GM12878 (cell line): Measurements from ENCODE around the gene TESK2. TPM values are rescaled to one million over a fixed set of nuclear protein-coding genes. Genes with fewer than 3 reads are reported as not detected.

Experiments
- ATAC-seq: fragments of 200-7000 bp; cut with Tn5 transposase; 3 replicates; pipeline ENCODE4 v1.9.1; 2020; ENCODE audit warnings: mild to moderate bottlenecking, moderate library complexity
- BruUV-seq: library from RNA; stranded (reverse); fragments of 400-500 nt; replicated peaks from 2 replicates; lab custom pipeline; 2021; lab: Mats Ljungman, UMichigan
- CTCF ChIA-PET: fragments of 300-600 bp; sonication (Branson Sonifier 250); formaldehyde crosslinking; extraction: SDS; loops from one replicate; lab custom pipeline; 2021; ENCODE audit warnings: inconsistent platforms; lab: Yijun Ruan, JAX
- POLR2A ChIA-PET: fragments of 350-600 bp; formaldehyde crosslinking; extraction: SDS; loops from one replicate; lab custom pipeline; 2021; ENCODE audit warnings: inconsistent platforms; lab: Charles Lee
- RAD21 ChIA-PET: fragments of 300-600 bp; sonication (Branson Sonifier 250); formaldehyde crosslinking; loops from one replicate; lab custom pipeline; 2023; ENCODE audit warnings: antibody characterized with exemption; ENCODE audit not compliant: unreplicated experiment; lab: Charles Lee
- SMC1A ChIA-PET: fragments of 300-600 bp; sonication (Branson Sonifier 250); formaldehyde crosslinking; loops from one replicate; lab custom pipeline; 2023; ENCODE audit not compliant: unreplicated experiment, uncharacterized antibody; lab: Charles Lee
- DNase-seq: peaks from one replicate; pipeline ENCODE4 v3.0.0-alpha.2; 2011; ENCODE audit warnings: low read depth, low spot score
- FAIRE-seq: peaks from 3 replicates; lab custom pipeline; 2011; peaks lifted over from hg19 to GRCh38; lab: Jason Lieb, UNC
- H2AFZ ChIP-seq: 2 replicates; pipeline ENCODE4 v1.6.0; 2011; ENCODE audit warnings: low read depth, low read length, control low read depth; ENCODE audit not compliant: control insufficient read depth
- H3K27ac ChIP-seq: 2 replicates; pipeline ENCODE4 v1.5.1; 2011; ENCODE audit warnings: control low read depth; ENCODE audit not compliant: control insufficient read depth, insufficient read depth
- H3K27me3 ChIP-seq, 2 experiments: replicated peaks in 1 of 2; 2 replicates each; pipeline versions ENCODE4 v1.6.0 to v1.6.1; 2011; ENCODE audit warnings: low read length in 1 of 2; ENCODE audit not compliant: control insufficient read depth in 2 of 2, insufficient read depth in 2 of 2
- H3K36me3 ChIP-seq, 2 experiments: 2 replicates each; pipeline ENCODE4 v1.5.1; 2011; ENCODE audit warnings: low read length in 1 of 2; ENCODE audit not compliant: control insufficient read depth in 2 of 2, insufficient read depth in 2 of 2
- H3K4me1 ChIP-seq: 2 replicates; pipeline ENCODE4 v1.6.1; 2011; ENCODE audit warnings: mild to moderate bottlenecking, low read length, moderate library complexity, mixed read lengths; ENCODE audit not compliant: control insufficient read depth, insufficient read depth
- H3K4me2 ChIP-seq: 2 replicates; pipeline ENCODE4 v1.6.0; 2011; ENCODE audit warnings: control low read depth; ENCODE audit not compliant: control insufficient read depth, insufficient read depth
- H3K4me3 ChIP-seq: fragments of 200-600 bp; sonication (generic); 2 replicates; pipeline ENCODE4 v1.5.1; 2016
- H3K79me2 ChIP-seq: 2 replicates; pipeline ENCODE4 v1.6.0; 2011; ENCODE audit warnings: low read length; ENCODE audit not compliant: control insufficient read depth, insufficient read depth
- H3K9ac ChIP-seq: 2 replicates; pipeline ENCODE4 v1.8.0; 2011; ENCODE audit warnings: low read length, control low read depth, mixed read lengths; ENCODE audit not compliant: control insufficient read depth, insufficient read depth
- H3K9me3 ChIP-seq: replicated peaks from 3 replicates; pipeline ENCODE4 v1.5.1; 2011; ENCODE audit warnings: mild to moderate bottlenecking, low read length; ENCODE audit not compliant: control insufficient read depth, insufficient read depth
- H4K20me1 ChIP-seq: 2 replicates; pipeline ENCODE4 v1.6.0; 2011; ENCODE audit not compliant: control insufficient read depth, insufficient read depth
- DPF2 ChIP-seq: fragments of 450-650 bp; IDR thresholded peaks from 2 replicates; pipeline ENCODE4 v1.6.1; 2017; ENCODE audit warnings: mild to moderate bottlenecking
- MYB ChIP-seq: fragments of 150-350 bp; IDR thresholded peaks from 2 replicates; pipeline ENCODE4 v1.6.1; 2014; ENCODE audit warnings: mild to moderate bottlenecking, low read depth, low read length, borderline replicate concordance
- NFYB ChIP-seq: IDR thresholded peaks from 2 replicates; pipeline ENCODE4 v1.6.1; 2011; ENCODE audit warnings: low read depth, mild to moderate bottlenecking, low read length, improper control_type of control experiment, moderate library complexity; ENCODE audit not compliant: insufficient read depth
- NR2C1 ChIP-seq: fragments of 450-650 bp; IDR thresholded peaks from 2 replicates; pipeline ENCODE4 v1.6.1; 2017; ENCODE audit warnings: antibody characterized with exemption, mild to moderate bottlenecking, moderate library complexity
- RFX5 ChIP-seq: IDR thresholded peaks from 2 replicates; pipeline ENCODE4 v1.6.1; 2011; ENCODE audit warnings: low read depth, low read length, improper control_type of control experiment
- STAT1 ChIP-seq: fragments of 450-650 bp; conservative IDR thresholded peaks from 2 replicates; pipeline ENCODE4 v1.6.1; 2014; ENCODE audit warnings: antibody characterized with exemption, mild to moderate bottlenecking
- YBX1 ChIP-seq: fragments of 450-650 bp; IDR thresholded peaks from 2 replicates; pipeline ENCODE4 v1.6.1; 2016; ENCODE audit warnings: antibody characterized with exemption
- ZNF207 ChIP-seq: fragments of 450-650 bp; IDR thresholded peaks from 2 replicates; pipeline ENCODE4 v1.6.1; 2014; ENCODE audit warnings: antibody characterized with exemption, mild to moderate bottlenecking, borderline replicate concordance
- WGBS: methylation state at CpG from one replicate; pipeline ENCODE4 v1.1.6; 2016; ENCODE audit warnings: low lambda C conversion rate; ENCODE audit not compliant: insufficient replicate concordance, insufficient coverage; ENCODE audit errors: missing lambda C conversion rate; 5-methylcytosine and 5-hydroxymethylcytosine counted together
- in situ Hi-C: fragments of 300-500 bp; cut with MboI; formaldehyde crosslinking; loops from 9 replicates; pipeline ENCODE4 v1.14.3; 2018; ENCODE audit warnings: mixed read lengths
- intact Hi-C: fragments of 100-400 bp; cut with micrococcal nuclease; formaldehyde crosslinking; loops from one replicate; pipeline ENCODE4 v1.14.2; 2022; ENCODE audit not compliant: unreplicated experiment
- polyA plus RNA-seq, 11 experiments: library from polyadenylated mRNA; depleted of rRNA in 4 of 11; unstranded in 6 of 11; stranded (reverse) in 5 of 11; fragments of >200 nt; fragmentation: Nextera tagmentation in 4 of 11; fragmentation: Illumina TruSeq in 1 of 11; extraction: Ambion mirVana in 4 of 11; extraction: Trizol in 1 of 11; gene quantifications; 1 replicate in 1 of 11; 2 replicates in 10 of 11; pipeline versions ENCODE4 v1.2.1 to v1.2.3, GENCODE V29; 2011 to 2016; ENCODE audit warnings: inconsistent platforms in 2 of 11, missing spikeins in 2 of 11, low read depth in 1 of 11
- total RNA-seq, 4 experiments: library from RNA; depleted of rRNA in 3 of 4; stranded (reverse); fragments of >200 nt in 3 of 4; fragmentation: Illumina TruSeq in 1 of 4; extraction: Trizol in 1 of 4; gene quantifications; 2 replicates each; pipeline versions ENCODE4 v1.2.1 to v1.2.3, GENCODE V29; 2013 to 2021
- TF ChIP-seq, protein P1 (sequence below): IDR thresholded peaks from 2 replicates; pipeline ENCODE4 v1.6.1; 2011; ENCODE audit warnings: mild to moderate bottlenecking, low read depth, low read length, moderate library complexity; ENCODE audit not compliant: insufficient replicate concordance
- TF ChIP-seq, protein P2 (sequence below), 3 experiments: IDR thresholded peaks in 2 of 3; conservative IDR thresholded peaks in 1 of 3; 2 replicates each; pipeline ENCODE4 v1.5.1; 2011; ENCODE audit warnings: low read depth in 3 of 3, low read length in 3 of 3, mild to moderate bottlenecking in 3 of 3, control low read depth in 2 of 3, moderate library complexity in 2 of 3, inconsistent platforms in 1 of 3, mixed read lengths in 1 of 3; ENCODE audit not compliant: control insufficient read depth in 2 of 3, insufficient read depth in 1 of 3; ENCODE audit errors: extremely low read depth in 1 of 3
- TF ChIP-seq, protein P3 (sequence below): fragments of 450-650 bp; IDR thresholded peaks from 2 replicates; pipeline ENCODE4 v1.6.1; 2017; ENCODE audit warnings: low read depth, mild to moderate bottlenecking, moderate library complexity
- TF ChIP-seq, protein P4 (sequence below): IDR thresholded peaks from 2 replicates; pipeline ENCODE4 v1.6.1; 2012; ENCODE audit warnings: low read depth, low read length, improper control_type of control experiment

The TESK2 gene
- total and polyA plus RNA-seq, 10 of the 15 experiments (the other 5 are each of a cell fraction or from before 2014, with no cell fraction given) = 2.2 to 10.0 (median 5.7) TPM

GRCh38 chr1:45492691-45493090, 1.7 kb upstream of the TESK2 start (continued):
- TF ChIP-seq, protein P1, sequence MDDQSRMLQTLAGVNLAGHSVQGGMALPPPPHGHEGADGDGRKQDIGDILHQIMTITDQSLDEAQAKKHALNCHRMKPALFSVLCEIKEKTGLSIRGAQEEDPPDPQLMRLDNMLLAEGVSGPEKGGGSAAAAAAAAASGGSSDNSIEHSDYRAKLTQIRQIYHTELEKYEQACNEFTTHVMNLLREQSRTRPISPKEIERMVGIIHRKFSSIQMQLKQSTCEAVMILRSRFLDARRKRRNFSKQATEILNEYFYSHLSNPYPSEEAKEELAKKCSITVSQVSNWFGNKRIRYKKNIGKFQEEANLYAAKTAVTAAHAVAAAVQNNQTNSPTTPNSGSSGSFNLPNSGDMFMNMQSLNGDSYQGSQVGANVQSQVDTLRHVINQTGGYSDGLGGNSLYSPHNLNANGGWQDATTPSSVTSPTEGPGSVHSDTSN = no peak
- TF ChIP-seq MYB = no peak
- no peak for TF ChIP-seq RFX5

- Histone ChIP-seq H3K36me3 (no peaks in the 10 kb centered on the region), H3K79me2 (peaks cover 4% of the 10 kb centered on the region), H3K27me3 (no peaks in the 10 kb centered on the region), H2AFZ (peak overlapping the region; percentile 3), H3K27ac (no peak overlapping the region), H4K20me1 (no peaks in the 10 kb centered on the region), H3K4me2 (peak overlapping the region; percentile 48), H3K4me1 (peaks cover 4% of the 10 kb centered on the region; the same call in 1 of the 2 replicates), H3K9ac (no peak overlapping the region), H3K4me3 (peak overlapping the region; percentile 69), H3K9me3 (no peaks in the 10 kb centered on the region)
- ChIA-PET CTCF (interaction anchor here (0.5 to 11.9 kb wide), 38 partner anchors 8 to 778 kb away, joined by 3 to 508 read pairs (median 6); partner anchors contain the start of genes AKR1A1, CCDC163, HECTD3 and HPDL), POLR2A (interaction anchor here (0.6 to 4.5 kb wide), 24 partner anchors 9 to 761 kb away, joined by 3 to 42 read pairs (median 5); partner anchors contain the start of genes CCDC163, HECTD3, MMACHC and MUTYH), RAD21 (interaction anchor here (0.7 to 9.3 kb wide), 35 partner anchors 9 to 774 kb away, joined by 3 to 319 read pairs (median 6); partner anchors contain the start of genes CCDC163, HECTD3, HPDL and MMACHC), SMC1A (interaction anchor here (0.6 to 9.3 kb wide), 37 partner anchors 9 to 494 kb away, joined by 3 to 369 read pairs (median 5); partner anchors contain the start of genes AKR1A1, CCDC163, HECTD3 and MMACHC)
- ATAC-seq (no peak), DNase-seq (no peak), FAIRE-seq (no peak)
- no TSS peak for BruUV-seq
- 44% methylated on average over 19 of the region's 19 CpGs for WGBS
- in situ Hi-C loops = loop anchor here (5.0 to 10.0 kb wide), 3 partner anchors 129 to 757 kb away; partner anchors contain the start of genes HECTD3, KIF2C, RNU5D-1 and UROD
- intact Hi-C loops = loop anchor here (1.0 to 5.0 kb wide), 3 partner anchors 9 to 764 kb away; partner anchors contain the start of genes CCDC163 and MMACHC
- 0 out of 2 replicates have a peak, but pooled peaks have one; percentile 19 for TF ChIP-seq YBX1
- TF ChIP-seq STAT1 = no peak
- TF ChIP-seq, protein P2, sequence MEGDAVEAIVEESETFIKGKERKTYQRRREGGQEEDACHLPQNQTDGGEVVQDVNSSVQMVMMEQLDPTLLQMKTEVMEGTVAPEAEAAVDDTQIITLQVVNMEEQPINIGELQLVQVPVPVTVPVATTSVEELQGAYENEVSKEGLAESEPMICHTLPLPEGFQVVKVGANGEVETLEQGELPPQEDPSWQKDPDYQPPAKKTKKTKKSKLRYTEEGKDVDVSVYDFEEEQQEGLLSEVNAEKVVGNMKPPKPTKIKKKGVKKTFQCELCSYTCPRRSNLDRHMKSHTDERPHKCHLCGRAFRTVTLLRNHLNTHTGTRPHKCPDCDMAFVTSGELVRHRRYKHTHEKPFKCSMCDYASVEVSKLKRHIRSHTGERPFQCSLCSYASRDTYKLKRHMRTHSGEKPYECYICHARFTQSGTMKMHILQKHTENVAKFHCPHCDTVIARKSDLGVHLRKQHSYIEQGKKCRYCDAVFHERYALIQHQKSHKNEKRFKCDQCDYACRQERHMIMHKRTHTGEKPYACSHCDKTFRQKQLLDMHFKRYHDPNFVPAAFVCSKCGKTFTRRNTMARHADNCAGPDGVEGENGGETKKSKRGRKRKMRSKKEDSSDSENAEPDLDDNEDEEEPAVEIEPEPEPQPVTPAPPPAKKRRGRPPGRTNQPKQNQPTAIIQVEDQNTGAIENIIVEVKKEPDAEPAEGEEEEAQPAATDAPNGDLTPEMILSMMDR (IDR thresholded peaks at IDR 0.05 in 2 of 3, conservative IDR thresholded peaks at IDR 0.05 in 1 of 3; ENCODE audit: control insufficient read depth in 2 of 3, extremely low read depth in 1 of 3, insufficient read depth in 1 of 3, low read depth in 3 of 3, low read length in 3 of 3) = no peak
- peak; percentile 54; the same call in 1 of the 2 replicates for TF ChIP-seq NFYB
- no peak for TF ChIP-seq NR2C1
- TF ChIP-seq DPF2 = no peak
- TF ChIP-seq, protein P3, sequence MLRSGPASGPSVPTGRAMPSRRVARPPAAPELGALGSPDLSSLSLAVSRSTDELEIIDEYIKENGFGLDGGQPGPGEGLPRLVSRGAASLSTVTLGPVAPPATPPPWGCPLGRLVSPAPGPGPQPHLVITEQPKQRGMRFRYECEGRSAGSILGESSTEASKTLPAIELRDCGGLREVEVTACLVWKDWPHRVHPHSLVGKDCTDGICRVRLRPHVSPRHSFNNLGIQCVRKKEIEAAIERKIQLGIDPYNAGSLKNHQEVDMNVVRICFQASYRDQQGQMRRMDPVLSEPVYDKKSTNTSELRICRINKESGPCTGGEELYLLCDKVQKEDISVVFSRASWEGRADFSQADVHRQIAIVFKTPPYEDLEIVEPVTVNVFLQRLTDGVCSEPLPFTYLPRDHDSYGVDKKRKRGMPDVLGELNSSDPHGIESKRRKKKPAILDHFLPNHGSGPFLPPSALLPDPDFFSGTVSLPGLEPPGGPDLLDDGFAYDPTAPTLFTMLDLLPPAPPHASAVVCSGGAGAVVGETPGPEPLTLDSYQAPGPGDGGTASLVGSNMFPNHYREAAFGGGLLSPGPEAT = peak; percentile 59; the same call in 1 of the 2 replicates
- no peak for TF ChIP-seq ZNF207
- TF ChIP-seq, protein P4, sequence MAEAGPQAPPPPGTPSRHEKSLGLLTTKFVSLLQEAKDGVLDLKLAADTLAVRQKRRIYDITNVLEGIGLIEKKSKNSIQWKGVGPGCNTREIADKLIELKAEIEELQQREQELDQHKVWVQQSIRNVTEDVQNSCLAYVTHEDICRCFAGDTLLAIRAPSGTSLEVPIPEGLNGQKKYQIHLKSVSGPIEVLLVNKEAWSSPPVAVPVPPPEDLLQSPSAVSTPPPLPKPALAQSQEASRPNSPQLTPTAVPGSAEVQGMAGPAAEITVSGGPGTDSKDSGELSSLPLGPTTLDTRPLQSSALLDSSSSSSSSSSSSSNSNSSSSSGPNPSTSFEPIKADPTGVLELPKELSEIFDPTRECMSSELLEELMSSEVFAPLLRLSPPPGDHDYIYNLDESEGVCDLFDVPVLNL = peak; percentile 84
These were observed 711 bp upstream of the TESK2 start for GRCh38 chr1:45491487-45492260.
